HCT116 (cell line): ENCODE results near the gene TOP3B. TPM values are rescaled to one million over a fixed set of nuclear protein-coding genes. Genes with fewer than 3 reads are reported as not detected.

Source experiments
- ATAC-seq: fragments of 200-7000 bp; cut with Tn5 transposase; 2 replicates; pipeline ENCODE4 v1.9.1; 2020; ENCODE audit warnings: mild to moderate bottlenecking, moderate library complexity
- BruUV-seq: library from RNA; stranded (reverse); fragments of 400-500 nt; replicated peaks from 2 replicates; lab custom pipeline; 2021; lab: Mats Ljungman, UMichigan
- CTCF ChIA-PET: fragments of 300-600 bp; sonication (Branson Sonifier 250); formaldehyde crosslinking; loops from one replicate; lab custom pipeline; 2021; ENCODE audit warnings: antibody characterized with exemption; lab: Charles Lee
- POLR2A ChIA-PET: fragments of 300-600, 350-600 bp; sonication (Branson Sonifier 250); formaldehyde crosslinking; loops from one replicate; lab custom pipeline; 2021; ENCODE audit warnings: antibody characterized with exemption; lab: Charles Lee
- RAD21 ChIA-PET, 2 experiments: fragments of 300-600 bp; sonication (Branson Sonifier 250); formaldehyde crosslinking; loops; one replicate each; lab custom pipeline; 2023; ENCODE audit warnings: low total read pairs in 2 of 2; ENCODE audit not compliant: uncharacterized antibody in 2 of 2, unreplicated experiment in 2 of 2, low non-redundant PET in 1 of 2; lab: Charles Lee
- DNase-seq: peaks from one replicate; pipeline ENCODE4 v3.0.0-alpha.2; 2010; ENCODE audit warnings: low read depth, low spot score
- H2AFZ ChIP-seq: fragments of 200-600 bp; shearing (Covaris generic), sonication (generic); 2 replicates; pipeline ENCODE4 v1.6.1; 2017; ENCODE audit warnings: low read depth, mixed run types, mixed read lengths, antibody characterized with exemption, low read length; ENCODE audit not compliant: poor library complexity, severe bottlenecking
- H3K27ac ChIP-seq: 2 replicates; pipeline ENCODE4 v1.5.1; 2012; ENCODE audit warnings: low read depth, low read length
- H3K27me3 ChIP-seq: fragments of 200-600 bp; sonication (generic); 2 replicates; pipeline ENCODE4 v1.6.1; 2016; ENCODE audit warnings: mixed run types, low read length, mixed read lengths; ENCODE audit not compliant: insufficient read depth
- H3K36me3 ChIP-seq, 2 experiments: fragments of 200-500 bp in 1 of 2; fragments of 200-600 bp in 1 of 2; sonication (Bioruptor generic) in 1 of 2; sonication (generic) in 1 of 2; 2 replicates each; pipeline versions ENCODE4 v1.5.1 to v1.6.1; 2014 to 2016; ENCODE audit warnings: low read length in 2 of 2, inconsistent platforms in 1 of 2, mixed read lengths in 1 of 2, mixed run types in 1 of 2; ENCODE audit not compliant: insufficient read depth in 2 of 2, control insufficient read depth in 1 of 2
- H3K4me1 ChIP-seq, 2 experiments: fragments of 200-600 bp in 1 of 2; sonication (generic) in 1 of 2; 2 replicates each; pipeline versions ENCODE4 v1.5.1 to v1.6.1; 2012 to 2017; ENCODE audit warnings: low read length in 2 of 2, inconsistent platforms in 1 of 2, mild to moderate bottlenecking in 1 of 2, mixed read lengths in 1 of 2, mixed run types in 1 of 2, moderate library complexity in 1 of 2; ENCODE audit not compliant: insufficient read depth in 2 of 2, control insufficient read depth in 1 of 2
- H3K4me2 ChIP-seq: fragments of 200-600 bp; sonication (generic); 2 replicates; pipeline ENCODE4 v1.6.1; 2017; ENCODE audit warnings: mixed run types, low read length, mixed read lengths
- H3K4me3 ChIP-seq, 2 experiments: fragments of 200-600 bp in 1 of 2; sonication (generic) in 1 of 2; replicated peaks in 1 of 2; 2 replicates each; pipeline ENCODE4 v1.5.1; 2011 to 2016; ENCODE audit warnings: low read length in 2 of 2, control low read depth in 1 of 2, low read depth in 1 of 2, mild to moderate bottlenecking in 1 of 2, mixed read lengths in 1 of 2, mixed run types in 1 of 2
- H3K79me2 ChIP-seq: fragments of 200-600 bp; sonication (generic); 2 replicates; pipeline ENCODE4 v1.6.1; 2017; ENCODE audit warnings: mild to moderate bottlenecking, mixed run types, low read length, moderate library complexity, mixed read lengths; ENCODE audit not compliant: insufficient read depth
- H3K9ac ChIP-seq: fragments of 200-600 bp; sonication (generic); 2 replicates; pipeline ENCODE4 v1.6.1; 2016; ENCODE audit warnings: low read length, mixed read lengths
- H3K9me2 ChIP-seq: fragments of 200-600 bp; sonication (generic), shearing (Covaris generic); 2 replicates; pipeline ENCODE4 v1.6.1; 2017; ENCODE audit warnings: mixed run types, mild to moderate bottlenecking, moderate library complexity; ENCODE audit not compliant: insufficient read depth
- H3K9me3 ChIP-seq, 2 experiments: fragments of 200-500 bp in 1 of 2; fragments of 200-600 bp in 1 of 2; sonication (Bioruptor generic) in 1 of 2; sonication (generic) in 1 of 2; 2 replicates each; pipeline ENCODE4 v1.6.1; 2014 to 2017; ENCODE audit warnings: low read length in 2 of 2, mixed read lengths in 2 of 2, inconsistent platforms in 1 of 2, low read depth in 1 of 2, mild to moderate bottlenecking in 1 of 2, mixed run types in 1 of 2, moderate library complexity in 1 of 2; ENCODE audit not compliant: control insufficient read depth in 1 of 2, insufficient read depth in 1 of 2
- H4K20me1 ChIP-seq: fragments of 200-600 bp; sonication (generic), shearing (Covaris generic); 2 replicates; pipeline ENCODE4 v1.6.1; 2017; ENCODE audit warnings: mixed run types, mild to moderate bottlenecking, moderate library complexity; ENCODE audit not compliant: insufficient read depth
- CBX3 ChIP-seq: IDR thresholded peaks from 2 replicates; pipeline ENCODE4 v1.6.1; 2012; ENCODE audit warnings: low read depth
- EZH2 ChIP-seq: fragments of 200-600 bp; sonication (generic); IDR thresholded peaks from 2 replicates; pipeline ENCODE4 v1.6.1; 2017; ENCODE audit warnings: antibody characterized with exemption, mixed run types
- EZH2phosphoT487 ChIP-seq: fragments of 200-600 bp; IDR thresholded peaks from 2 replicates; pipeline ENCODE4 v1.6.1; 2018; ENCODE audit warnings: antibody characterized with exemption, borderline replicate concordance
- JUND ChIP-seq: IDR thresholded peaks from 2 replicates; pipeline ENCODE4 v1.6.1; 2012
- POLR2AphosphoS5 ChIP-seq: IDR thresholded peaks from 2 replicates; pipeline ENCODE4 v1.6.1; 2011; ENCODE audit warnings: mild to moderate bottlenecking, low read depth, low read length, moderate library complexity
- RAD21 ChIP-seq: IDR thresholded peaks from 2 replicates; pipeline ENCODE4 v1.6.1; 2012; ENCODE audit warnings: low read depth, mild to moderate bottlenecking
- TCF7L2 ChIP-seq: IDR thresholded peaks from 2 replicates; pipeline ENCODE4 v1.7.0; 2011; ENCODE audit warnings: borderline replicate concordance, inconsistent platforms; ENCODE audit not compliant: insufficient read depth, insufficient read length; ENCODE audit errors: extremely low read depth
- intact Hi-C: fragments of 100-400 bp; cut with micrococcal nuclease; formaldehyde crosslinking; loops from 2 replicates; pipeline ENCODE4 v1.10.0; 2022
- total RNA-seq: library from RNA; stranded (reverse); gene quantifications from one replicate; pipeline ENCODE4 v1.2.1, GENCODE V29; 2021; ENCODE audit not compliant: unreplicated experiment
- TF ChIP-seq, protein P1 (sequence below): IDR thresholded peaks from 2 replicates; pipeline ENCODE4 v1.6.1; 2012
- TF ChIP-seq, protein P2 (sequence below), 3 experiments: fragments of 200-600 bp in 1 of 3; sonication (generic) in 1 of 3; IDR thresholded peaks in 2 of 3; conservative IDR thresholded peaks in 1 of 3; 2 replicates each; pipeline ENCODE4 v1.5.1; 2012 to 2017; ENCODE audit warnings: low read depth in 2 of 3, low read length in 2 of 3, antibody characterized with exemption in 1 of 3, borderline replicate concordance in 1 of 3, control low read depth in 1 of 3, mild to moderate bottlenecking in 1 of 3, mixed read lengths in 1 of 3, mixed run types in 1 of 3, moderate library complexity in 1 of 3; ENCODE audit not compliant: insufficient read depth in 1 of 3

The TOP3B gene
- total RNA-seq, 1 experiment from 2014 or later: 50.1 TPM

DNA sequence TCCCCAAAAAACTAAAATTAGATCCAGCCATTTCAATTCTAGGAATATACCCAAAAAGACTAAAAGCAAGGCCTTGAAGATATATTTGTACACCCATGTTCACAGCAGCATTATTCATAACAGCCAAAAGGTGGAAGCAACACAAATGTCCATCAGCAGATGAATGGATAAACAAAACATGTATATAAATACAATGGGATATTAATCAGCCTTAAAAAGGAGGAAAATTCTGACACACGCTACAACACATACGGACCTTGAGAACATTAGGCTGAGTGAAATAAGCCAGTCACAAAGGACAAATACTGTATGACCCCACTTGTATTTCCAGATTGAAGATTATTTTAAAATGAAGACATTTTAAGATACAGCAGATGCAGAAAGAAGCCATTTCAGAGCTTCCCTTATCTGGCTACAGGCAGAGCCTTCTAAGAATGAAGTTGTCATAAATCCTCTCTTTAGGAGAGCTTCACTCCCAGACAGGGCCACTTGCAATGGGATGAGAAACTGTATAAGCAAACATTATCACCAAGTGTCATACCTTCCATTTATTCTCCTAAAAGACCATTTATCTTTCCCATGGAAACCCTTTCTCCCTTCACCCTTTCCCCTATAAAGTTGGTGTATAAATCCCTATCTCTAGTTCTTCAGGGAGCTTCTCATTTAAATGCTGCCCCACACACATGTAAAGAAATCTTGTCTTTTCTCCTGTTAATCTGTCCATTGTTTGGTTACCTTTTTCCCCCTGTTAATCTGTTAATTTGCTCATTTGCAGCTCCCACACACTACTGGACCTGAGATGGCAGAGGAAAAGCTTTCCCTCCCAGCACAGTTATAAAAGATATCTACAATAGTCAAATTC is 19.3 kb upstream of the TOP3B start:
- Histone ChIP-seq H3K4me3 (no peak overlapping the region), H3K9me3 (no peaks in the 10 kb centered on the region), H3K27me3 (peaks cover 20% of the 10 kb centered on the region; the same call in 1 of the 2 replicates), H3K4me2 (no peak overlapping the region), H3K9ac (no peak overlapping the region), H3K9me2 (no peaks in the 10 kb centered on the region), H3K79me2 (no peaks in the 10 kb centered on the region), H3K27ac (no peak overlapping the region), H3K4me1 (no peaks in the 10 kb centered on the region), H3K36me3 (no peaks in the 10 kb centered on the region), H2AFZ (no peak overlapping the region), H4K20me1 (no peaks in the 10 kb centered on the region)
- intact Hi-C loops: no loop called here
- ATAC-seq (no peak), DNase-seq (no peak)
- TF ChIP-seq, protein P1, sequence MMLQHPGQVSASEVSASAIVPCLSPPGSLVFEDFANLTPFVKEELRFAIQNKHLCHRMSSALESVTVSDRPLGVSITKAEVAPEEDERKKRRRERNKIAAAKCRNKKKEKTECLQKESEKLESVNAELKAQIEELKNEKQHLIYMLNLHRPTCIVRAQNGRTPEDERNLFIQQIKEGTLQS: no peak
- no peak for TF ChIP-seq RAD21
- TF ChIP-seq, protein P2, sequence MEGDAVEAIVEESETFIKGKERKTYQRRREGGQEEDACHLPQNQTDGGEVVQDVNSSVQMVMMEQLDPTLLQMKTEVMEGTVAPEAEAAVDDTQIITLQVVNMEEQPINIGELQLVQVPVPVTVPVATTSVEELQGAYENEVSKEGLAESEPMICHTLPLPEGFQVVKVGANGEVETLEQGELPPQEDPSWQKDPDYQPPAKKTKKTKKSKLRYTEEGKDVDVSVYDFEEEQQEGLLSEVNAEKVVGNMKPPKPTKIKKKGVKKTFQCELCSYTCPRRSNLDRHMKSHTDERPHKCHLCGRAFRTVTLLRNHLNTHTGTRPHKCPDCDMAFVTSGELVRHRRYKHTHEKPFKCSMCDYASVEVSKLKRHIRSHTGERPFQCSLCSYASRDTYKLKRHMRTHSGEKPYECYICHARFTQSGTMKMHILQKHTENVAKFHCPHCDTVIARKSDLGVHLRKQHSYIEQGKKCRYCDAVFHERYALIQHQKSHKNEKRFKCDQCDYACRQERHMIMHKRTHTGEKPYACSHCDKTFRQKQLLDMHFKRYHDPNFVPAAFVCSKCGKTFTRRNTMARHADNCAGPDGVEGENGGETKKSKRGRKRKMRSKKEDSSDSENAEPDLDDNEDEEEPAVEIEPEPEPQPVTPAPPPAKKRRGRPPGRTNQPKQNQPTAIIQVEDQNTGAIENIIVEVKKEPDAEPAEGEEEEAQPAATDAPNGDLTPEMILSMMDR (IDR thresholded peaks at IDR 0.05 in 2 of 3, conservative IDR thresholded peaks at IDR 0.05 in 1 of 3; ENCODE audit: borderline replicate concordance in 1 of 3, insufficient read depth in 1 of 3, low read depth in 2 of 3, low read length in 2 of 3): no peak
- no peak for TF ChIP-seq TCF7L2
- no peak for TF ChIP-seq EZH2phosphoT487
- TF ChIP-seq POLR2AphosphoS5: no peak
- TF ChIP-seq EZH2: no peak
- TF ChIP-seq JUND: no peak
- TF ChIP-seq CBX3: no peak
- POLR2A ChIA-PET: no interaction called here
- CTCF ChIA-PET: interaction anchor here (1.4 kb wide), 1 partner anchor 17 kb away, joined by 4 read pairs; no protein-coding TSS in a partner anchor
- RAD21 ChIA-PET: no interaction called here
- BruUV-seq: no TSS peak
